Liver (tissue), 9 donors: ENCODE data around the gene ST8SIA6. TPM values are rescaled to one million over a fixed set of nuclear protein-coding genes. Genes with fewer than 3 reads are reported as not detected.

Experiments used
- DNase-seq: peaks from one replicate; pipeline ENCODE4 v3.0.0-alpha.2; 2017; ENCODE audit warnings: low spot score
- H3K27ac ChIP-seq, 2 donors: one replicate each; pipeline ENCODE4 v1.7.0; 2013; ENCODE audit warnings: inconsistent platforms in 2 of 2, low read length in 2 of 2, control low read depth in 1 of 2, low read depth in 1 of 2, mild to moderate bottlenecking in 1 of 2
- H3K27me3 ChIP-seq, 4 donors: one replicate each; pipeline versions ENCODE4 v1.6.1 to v1.7.0; 2013; ENCODE audit warnings: low read length in 3 of 4, inconsistent platforms in 1 of 4, mild to moderate bottlenecking in 1 of 4, moderate library complexity in 1 of 4; ENCODE audit not compliant: control insufficient read depth in 4 of 4, insufficient read depth in 4 of 4
- H3K36me3 ChIP-seq, 4 donors: one replicate each; pipeline versions ENCODE4 v1.6.1 to v1.7.0; 2013; ENCODE audit warnings: low read length in 3 of 4, mild to moderate bottlenecking in 3 of 4, low read depth in 1 of 4, moderate library complexity in 1 of 4; ENCODE audit not compliant: control insufficient read depth in 4 of 4, insufficient read depth in 3 of 4
- H3K4me1 ChIP-seq, 4 donors: one replicate each; pipeline versions ENCODE4 v1.6.1 to v1.7.0; 2013; ENCODE audit warnings: low read length in 3 of 4, mild to moderate bottlenecking in 3 of 4, moderate library complexity in 1 of 4; ENCODE audit not compliant: control insufficient read depth in 4 of 4, insufficient read depth in 4 of 4
- H3K4me3 ChIP-seq, 3 donors: one replicate each; pipeline versions ENCODE4 v1.6.1 to v1.7.0; 2013; ENCODE audit warnings: low read length in 3 of 3, control low read depth in 1 of 3, low read depth in 1 of 3, mild to moderate bottlenecking in 1 of 3
- H3K9ac ChIP-seq, 2 donors: one replicate each; pipeline ENCODE4 v1.7.0; 2013; ENCODE audit warnings: low read length in 2 of 2, mild to moderate bottlenecking in 2 of 2, moderate library complexity in 2 of 2, control low read depth in 1 of 2, low read depth in 1 of 2
- H3K9me3 ChIP-seq, 4 donors: one replicate each; pipeline versions ENCODE4 v1.6.1 to v1.7.0; 2013; ENCODE audit warnings: low read length in 3 of 4; ENCODE audit not compliant: control insufficient read depth in 4 of 4
- ATF3 ChIP-seq: IDR thresholded peaks from 2 replicates; pipeline ENCODE4 v1.6.1; 2016; ENCODE audit warnings: antibody characterized with exemption
- EGR1 ChIP-seq, 2 donors: IDR thresholded peaks; 2 replicates each; pipeline ENCODE4 v1.6.1; 2016 to 2018; ENCODE audit warnings: antibody characterized with exemption in 2 of 2, low read depth in 2 of 2
- FOXA1 ChIP-seq: IDR thresholded peaks from 2 replicates; pipeline ENCODE4 v1.6.1; 2016; ENCODE audit warnings: antibody characterized with exemption
- FOXA2 ChIP-seq: IDR thresholded peaks from 2 replicates; pipeline ENCODE4 v1.6.1; 2016; ENCODE audit warnings: antibody characterized with exemption
- GABPA ChIP-seq, 2 donors: IDR thresholded peaks in 1 of 2; conservative IDR thresholded peaks in 1 of 2; 2 replicates each; pipeline ENCODE4 v1.6.1; 2016; ENCODE audit warnings: antibody characterized with exemption in 2 of 2, mild to moderate bottlenecking in 1 of 2, moderate library complexity in 1 of 2
- HNF4A ChIP-seq, 2 donors: conservative IDR thresholded peaks; 2 replicates each; pipeline ENCODE4 v1.6.1; 2016; ENCODE audit warnings: antibody characterized with exemption in 2 of 2, mild to moderate bottlenecking in 2 of 2
- HNF4G ChIP-seq: IDR thresholded peaks from 2 replicates; pipeline ENCODE4 v1.6.1; 2016; ENCODE audit warnings: antibody characterized with exemption
- JUND ChIP-seq, 2 donors: IDR thresholded peaks; 2 replicates each; pipeline ENCODE4 v1.6.1; 2016; ENCODE audit warnings: antibody characterized with exemption in 2 of 2
- MAX ChIP-seq: IDR thresholded peaks from 2 replicates; pipeline ENCODE4 v1.6.1; 2016; ENCODE audit warnings: antibody characterized with exemption
- RAD21 ChIP-seq, 2 donors: IDR thresholded peaks; 2 replicates each; pipeline ENCODE4 v1.6.1; 2016; ENCODE audit warnings: antibody characterized with exemption in 2 of 2, mild to moderate bottlenecking in 2 of 2
- REST ChIP-seq: IDR thresholded peaks from 2 replicates; pipeline ENCODE4 v1.6.1; 2016; ENCODE audit warnings: antibody characterized with exemption, mild to moderate bottlenecking
- SP1 ChIP-seq: IDR thresholded peaks from 2 replicates; pipeline ENCODE4 v1.6.1; 2018; ENCODE audit warnings: antibody characterized with exemption, mild to moderate bottlenecking
- TAF1 ChIP-seq: conservative IDR thresholded peaks from 2 replicates; pipeline ENCODE4 v1.6.1; 2016; ENCODE audit warnings: antibody characterized with exemption, mild to moderate bottlenecking
- YY1 ChIP-seq: IDR thresholded peaks from 2 replicates; pipeline ENCODE4 v1.6.1; 2016; ENCODE audit warnings: antibody characterized with exemption, mild to moderate bottlenecking
- ZBTB33 ChIP-seq: IDR thresholded peaks from 2 replicates; pipeline ENCODE4 v1.6.1; 2016; ENCODE audit warnings: antibody characterized with exemption
- WGBS: extraction: QIAGEN DNeasy Blood & Tissue Kit; methylation state at CpG from one replicate; pipeline ENCODE4 v1.1.7; 2013; 5-methylcytosine and 5-hydroxymethylcytosine counted together
- polyA plus RNA-seq, 2 donors: library from polyadenylated mRNA; stranded (reverse) in 1 of 2; unstranded in 1 of 2; fragments of 200-250 nt in 1 of 2; fragments of >200 nt in 1 of 2; fragmentation: Nextera tagmentation in 1 of 2; extraction: Ambion mirVana in 1 of 2; gene quantifications; one replicate each; pipeline versions ENCODE4 v1.2.1 to v1.2.3, GENCODE V29; 2013 to 2015
- total RNA-seq, 2 donors: library from RNA; depleted of rRNA; stranded (reverse); fragments of >200 nt; gene quantifications; one replicate each; pipeline ENCODE4 v1.2.3, GENCODE V29; 2014
- donor health status: healthy.
- donor health status: healthy.
- donor health status: healthy.
- donor health status: healthy.
- donor health status: healthy.

The ST8SIA6 gene
- total and polyA plus RNA-seq, 4 donors, result 0.53 to 5.8 (median 1.0) TPM

- H3K36me3 ChIP-seq, result no peaks in the 10 kb centered on the region
- H3K27ac ChIP-seq, result no peak overlapping the region
- H3K9ac ChIP-seq, result no peak overlapping the region
- H3K4me3 ChIP-seq, result no peak overlapping the region
- no peak for TF ChIP-seq ZBTB33
- TF ChIP-seq JUND (IDR thresholded peaks at IDR 0.05), result no peak
- no peak for TF ChIP-seq EGR1 (IDR thresholded peaks at IDR 0.05; ENCODE audit: low read depth in 2 of 2)
- TF ChIP-seq TAF1, result no peak
- TF ChIP-seq MAX, result no peak
- TF ChIP-seq YY1, result no peak
- no peak for TF ChIP-seq GABPA (IDR thresholded peaks at IDR 0.05 in 1 of 2, conservative IDR thresholded peaks at IDR 0.05 in 1 of 2)
- no peak for TF ChIP-seq FOXA1
- no peak for TF ChIP-seq HNF4A (conservative IDR thresholded peaks at IDR 0.05)
- no peak for TF ChIP-seq REST
- TF ChIP-seq FOXA2, result no peak
- no peak for TF ChIP-seq HNF4G
- no peak for TF ChIP-seq RAD21 (IDR thresholded peaks at IDR 0.05)
- TF ChIP-seq ATF3, result no peak
- TF ChIP-seq SP1, result no peak
- no peaks in the 10 kb centered on the region for H3K4me1 ChIP-seq
- H3K27me3 ChIP-seq, result peaks cover 0 to 5% (median under 1%) of the 10 kb centered on the region in 4 donors
- DNase-seq, result peak; percentile 29
- no peaks in the 10 kb centered on the region for H3K9me3 ChIP-seq
Measured at GRCh38 chr10:17435187-17435586, 19.2 kb downstream of the ST8SIA6 start.

GRCh38 chr10:17432723-17433122 lies 21.7 kb downstream of the ST8SIA6 start:
- Histone ChIP-seq H3K4me3 (no peak overlapping the region), H3K9ac (no peak overlapping the region), H3K27me3 (peaks cover 0 to 5% (median under 1%) of the 10 kb centered on the region in 4 donors), H3K36me3 (no peaks in the 10 kb centered on the region), H3K9me3 (no peaks in the 10 kb centered on the region), H3K4me1 (peaks cover 0 to 2% (median 0%) of the 10 kb centered on the region in 4 donors), H3K27ac (no peak overlapping the region)
- DNase-seq, result no peak
- TF ChIP-seq ZBTB33 (no peak), FOXA2 (no peak), FOXA1 (no peak), YY1 (no peak), REST (no peak), MAX (no peak), ATF3 (no peak)
- WGBS, result 70% methylated on average over 6 of the region's 6 CpGs
